IMR-90 (cell line): ENCODE measurements around the gene CCR5AS.

Experiments
- CTCF ChIP-seq: conservative IDR thresholded peaks from 2 replicates; pipeline ENCODE4 v1.5.1; 2012; ENCODE audit warnings: mild to moderate bottlenecking, low read depth, low read length, improper control_type of control experiment
- USF2 ChIP-seq: fragments of 150-350 bp; IDR thresholded peaks from 2 replicates; pipeline ENCODE4 v1.6.1; 2017; ENCODE audit warnings: mild to moderate bottlenecking, antibody characterized with exemption, low read length, low read depth

- TF ChIP-seq USF2: no peak
- no peak for TF ChIP-seq CTCF
These were observed 13.9 kb downstream of the CCR5AS start for GRCh38 chr3:46393011-46393410.
